Measurements from ENCODE around the gene SH3BP2. TPM values are rescaled to one million over a fixed set of nuclear protein-coding genes. Genes with fewer than 3 reads are reported as not detected.

The SH3BP2 gene
- total RNA-seq, 6 donors from 2014 or later = 59.1 to 358 (median 103) TPM

DNA sequence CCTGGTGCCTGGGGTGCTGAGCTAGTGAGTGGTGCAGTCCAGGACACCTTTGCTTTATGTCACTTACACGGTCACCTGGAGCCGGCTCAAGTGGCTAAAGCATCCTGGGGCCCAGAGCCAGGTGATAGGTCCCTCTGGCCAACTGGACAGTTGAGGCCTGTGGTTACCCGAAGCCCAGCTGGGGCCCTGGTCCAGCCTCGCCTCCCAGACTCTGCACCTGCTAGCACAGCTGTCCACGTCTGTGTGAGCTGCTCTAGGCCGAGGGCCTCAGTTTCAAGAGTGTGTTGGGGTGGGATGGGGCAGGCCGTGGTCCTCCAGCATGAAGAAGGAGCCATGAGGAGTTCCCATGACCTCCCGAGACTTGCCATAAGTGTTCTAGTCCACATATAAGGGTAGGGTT, 43.1 kb downstream of the SH3BP2 start:
- Histone ChIP-seq H3K27me3 (no peaks in the 10 kb centered on the region), H3K36me3 (peaks cover 12 to 54% (median 47%) of the 10 kb centered on the region in 4 donors), H3K9me3 (no peaks in the 10 kb centered on the region), H3K27ac (peak overlapping the region in 2 of 4 donors; percentile 76), H3K4me1 (peaks cover 15 to 35% (median 28%) of the 10 kb centered on the region in 4 donors), H3K4me3 (no peak overlapping the region)
- no peak for TF ChIP-seq POLR2A (IDR thresholded peaks at IDR 0.05)
- TF ChIP-seq, protein P1, sequence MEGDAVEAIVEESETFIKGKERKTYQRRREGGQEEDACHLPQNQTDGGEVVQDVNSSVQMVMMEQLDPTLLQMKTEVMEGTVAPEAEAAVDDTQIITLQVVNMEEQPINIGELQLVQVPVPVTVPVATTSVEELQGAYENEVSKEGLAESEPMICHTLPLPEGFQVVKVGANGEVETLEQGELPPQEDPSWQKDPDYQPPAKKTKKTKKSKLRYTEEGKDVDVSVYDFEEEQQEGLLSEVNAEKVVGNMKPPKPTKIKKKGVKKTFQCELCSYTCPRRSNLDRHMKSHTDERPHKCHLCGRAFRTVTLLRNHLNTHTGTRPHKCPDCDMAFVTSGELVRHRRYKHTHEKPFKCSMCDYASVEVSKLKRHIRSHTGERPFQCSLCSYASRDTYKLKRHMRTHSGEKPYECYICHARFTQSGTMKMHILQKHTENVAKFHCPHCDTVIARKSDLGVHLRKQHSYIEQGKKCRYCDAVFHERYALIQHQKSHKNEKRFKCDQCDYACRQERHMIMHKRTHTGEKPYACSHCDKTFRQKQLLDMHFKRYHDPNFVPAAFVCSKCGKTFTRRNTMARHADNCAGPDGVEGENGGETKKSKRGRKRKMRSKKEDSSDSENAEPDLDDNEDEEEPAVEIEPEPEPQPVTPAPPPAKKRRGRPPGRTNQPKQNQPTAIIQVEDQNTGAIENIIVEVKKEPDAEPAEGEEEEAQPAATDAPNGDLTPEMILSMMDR (IDR thresholded peaks at IDR 0.05) = no peak
- 92 to 95% methylated on average over 8 of the region's 8 CpGs for WGBS, 2 donors
- DNase-seq (peak; percentile 18 to 47), ATAC-seq (ENCODE audit: low FRiP score in 2 of 2) (no peak)

DNA sequence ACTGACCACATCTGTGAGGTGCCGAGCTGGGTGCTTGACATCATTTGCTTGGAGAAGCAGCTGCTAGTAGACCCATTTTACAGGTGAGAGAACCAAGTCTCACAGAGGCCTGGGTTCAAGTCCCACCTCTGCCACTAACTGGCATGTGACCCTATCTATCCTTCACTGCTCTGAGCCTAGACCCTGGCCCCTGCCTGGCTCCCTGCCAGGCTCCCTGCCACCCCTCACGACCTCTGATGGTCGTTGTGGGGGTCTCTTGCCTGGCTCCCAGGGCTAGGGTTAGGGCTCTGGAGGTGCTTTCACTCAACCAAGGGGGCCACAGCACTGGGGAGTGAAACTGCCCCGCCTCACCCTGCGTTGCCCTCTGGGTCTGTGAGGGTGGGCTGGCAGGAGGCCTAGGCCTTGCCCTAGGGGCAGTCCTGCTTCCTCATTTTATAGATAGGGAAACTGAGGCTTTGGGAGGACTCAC, 43.5 kb downstream of the SH3BP2 start:
- Histone ChIP-seq H3K27ac (peak overlapping the region in 3 of 4 donors; percentile 36 to 76 (median 76)), H3K9me3 (no peaks in the 10 kb centered on the region), H3K4me1 (peaks cover 15 to 35% (median 28%) of the 10 kb centered on the region in 4 donors), H3K4me3 (no peak overlapping the region), H3K36me3 (peaks cover 9 to 49% (median 43%) of the 10 kb centered on the region in 4 donors), H3K27me3 (no peaks in the 10 kb centered on the region)
- WGBS, 2 donors = 76 to 78% methylated on average over 1 to 5 of the region's 5 CpGs
- peak in 1 of 2 donors; percentile 47 for DNase-seq
- no peak for TF ChIP-seq POLR2A (IDR thresholded peaks at IDR 0.05)
- TF ChIP-seq, protein P1 (IDR thresholded peaks at IDR 0.05) = no peak
- TF ChIP-seq EP300 (IDR thresholded peaks at IDR 0.05) = no peak
- TF ChIP-seq POLR2AphosphoS5 (IDR thresholded peaks at IDR 0.05) = no peak
- no peak for ATAC-seq (ENCODE audit: low FRiP score in 2 of 2)

DNA sequence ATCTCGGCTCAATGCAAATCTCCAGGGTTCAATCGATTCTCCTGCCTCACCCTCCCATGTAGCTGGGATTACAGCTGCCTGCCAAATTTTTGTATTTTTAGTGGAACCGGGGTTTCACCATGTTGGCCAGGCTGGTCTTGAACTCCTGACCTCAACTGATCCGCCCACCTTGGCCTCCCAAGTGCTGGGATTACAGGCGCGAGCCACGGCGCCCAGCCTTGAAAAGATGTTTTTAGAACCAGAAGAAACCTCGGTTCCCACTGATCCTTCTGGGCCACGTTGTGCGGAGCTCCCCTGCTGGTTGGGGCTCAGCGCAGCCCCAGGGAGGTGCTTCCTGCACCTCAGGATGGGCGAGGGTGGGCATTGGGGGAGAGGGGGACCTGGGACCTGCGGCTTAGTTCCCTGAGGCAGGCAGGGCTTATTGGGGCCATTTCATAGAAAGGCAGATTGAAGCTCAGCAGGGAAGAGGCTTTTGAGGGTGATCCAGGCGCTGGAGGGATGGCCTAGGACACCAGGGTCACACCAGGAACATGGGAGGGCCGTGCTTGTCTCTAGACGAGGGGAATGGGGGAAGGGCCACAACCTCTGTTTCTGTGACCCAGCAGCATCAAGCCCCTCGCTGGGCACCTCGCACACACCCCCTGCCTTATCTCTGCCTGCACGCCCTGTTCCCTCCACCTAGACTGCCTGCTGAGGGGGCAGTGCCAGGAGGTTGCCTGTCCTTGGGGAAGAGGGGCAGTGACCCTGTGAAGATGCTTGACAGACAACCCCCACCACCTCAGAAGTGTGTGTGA, 44.4 kb downstream of the SH3BP2 start:
- peak; percentile 21 to 46 for DNase-seq
- Histone ChIP-seq H3K27me3 (no peaks in the 10 kb centered on the region), H3K27ac (peak overlapping the region; percentile 68 to 83 (median 76)), H3K36me3 (peaks cover under 1 to 41% (median 34%) of the 10 kb centered on the region in 4 donors), H3K9me3 (no peaks in the 10 kb centered on the region), H3K4me3 (peak overlapping the region in 1 of 4 donors; percentile 5), H3K4me1 (peaks cover 16 to 36% (median 28%) of the 10 kb centered on the region in 4 donors)
- ATAC-seq (ENCODE audit: low FRiP score in 2 of 2) = peak in 1 of 2 donors; percentile 4
- TF ChIP-seq POLR2A (IDR thresholded peaks at IDR 0.05) (no peak), POLR2AphosphoS5 (IDR thresholded peaks at IDR 0.05) (no peak), EP300 (IDR thresholded peaks at IDR 0.05) (no peak)
- WGBS, 2 donors = 62 to 68% methylated on average over 18 to 20 of the region's 20 CpGs

DNA sequence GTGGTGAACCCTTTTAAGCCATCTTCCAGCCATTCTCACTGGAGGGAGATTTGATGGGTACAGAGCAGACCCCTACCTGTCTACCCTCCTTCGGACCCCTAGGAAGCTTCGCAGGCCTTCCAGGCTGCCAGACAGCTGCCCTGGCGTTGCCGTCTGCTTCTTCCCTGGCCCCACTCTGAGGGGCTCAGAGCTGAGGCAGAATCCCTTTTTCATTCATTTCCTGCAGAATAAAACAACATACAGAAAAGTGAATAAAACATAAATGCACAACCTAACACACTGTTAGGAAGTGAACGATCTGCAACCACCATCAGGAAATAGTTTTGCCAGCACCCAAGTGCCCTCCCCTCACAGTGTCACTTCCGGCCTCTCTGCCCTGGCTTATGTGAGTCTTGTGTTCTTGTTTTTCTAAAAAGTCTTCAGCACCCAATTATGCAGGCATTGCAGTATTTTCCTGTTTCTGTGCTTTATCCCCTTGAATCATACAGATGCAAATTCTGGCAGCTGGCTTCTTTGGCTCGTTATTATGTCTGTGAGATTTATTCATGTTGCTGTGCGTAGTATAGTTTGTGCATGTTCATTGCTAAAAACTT, 45.1 kb downstream of the SH3BP2 start:
- Histone ChIP-seq H3K9me3 (no peaks in the 10 kb centered on the region), H3K27me3 (no peaks in the 10 kb centered on the region), H3K27ac (peak overlapping the region; percentile 68 to 83 (median 76)), H3K4me3 (peak overlapping the region in 2 of 4 donors; percentile 3 to 5), H3K4me1 (peaks cover 23 to 43% (median 33%) of the 10 kb centered on the region in 4 donors), H3K36me3 (peaks cover 0 to 34% (median 27%) of the 10 kb centered on the region in 4 donors)
- WGBS, 2 donors = 30 to 34% methylated on average over 8 of the region's 8 CpGs
- DNase-seq (peak; percentile 6 to 62), ATAC-seq (ENCODE audit: low FRiP score in 2 of 2) (peak; percentile 59 to 62)
- TF ChIP-seq, protein P1 (IDR thresholded peaks at IDR 0.05) = no peak
- peak in 1 of 2 donors; percentile 51 for TF ChIP-seq POLR2AphosphoS5 (IDR thresholded peaks at IDR 0.05)

DNA sequence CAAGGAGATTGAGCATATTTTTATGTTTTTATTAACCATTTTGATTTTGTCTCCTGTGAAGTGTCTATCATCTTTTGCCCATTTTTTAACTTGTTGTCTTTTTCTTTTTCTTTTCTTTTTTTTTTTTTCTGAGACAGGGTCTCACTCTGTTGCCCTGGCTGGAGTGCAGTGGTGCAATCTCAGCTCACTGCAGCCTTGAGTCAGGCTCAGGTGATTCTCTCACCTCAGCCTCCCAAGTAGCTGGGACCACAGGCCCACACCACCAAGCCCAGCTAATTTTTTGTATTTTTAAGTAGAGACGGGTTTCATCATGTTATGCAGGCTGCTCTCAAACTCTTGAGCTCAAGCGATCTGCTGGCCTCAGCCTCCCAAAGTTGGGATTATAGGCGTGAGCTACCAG, 46.2 kb downstream of the SH3BP2 start:
- peak overlapping the region in 1 of 4 donors; percentile 76 for H3K27ac ChIP-seq
- H3K9me3 ChIP-seq = no peaks in the 10 kb centered on the region
- WGBS, 2 donors = 95% methylated on average over 3 of the region's 3 CpGs
- H3K4me3 ChIP-seq = no peak overlapping the region
- TF ChIP-seq, protein P1 (IDR thresholded peaks at IDR 0.05) = no peak
- TF ChIP-seq EP300 (IDR thresholded peaks at IDR 0.05) (no peak), POLR2A (IDR thresholded peaks at IDR 0.05) (no peak), POLR2AphosphoS5 (IDR thresholded peaks at IDR 0.05) (no peak)
- peaks cover 25 to 45% (median 34%) of the 10 kb centered on the region in 4 donors for H3K4me1 ChIP-seq
- H3K27me3 ChIP-seq = no peaks in the 10 kb centered on the region
- no peak for DNase-seq
- H3K36me3 ChIP-seq = peaks cover 0 to 23% (median 17%) of the 10 kb centered on the region in 4 donors
- ATAC-seq (ENCODE audit: low FRiP score in 2 of 2) = no peak
